Activated CD4-positive, alpha-beta T cell treated with anti-CD3 and anti-CD28 coated beads, Interleukin-2, amount 50 U/mL, for 24 hours (primary cell): ENCODE measurements around the gene C18orf63.

Experiments
- DNase-seq, 2 donors: peaks; one replicate each; pipeline ENCODE4 v3.0.0-alpha.2; 2020; ENCODE audit warnings: low read depth in 1 of 2, low spot score in 1 of 2

C18orf63 gene

GRCh38 chr18:74402806-74403433, 87.3 kb downstream of the C18orf63 start:
- DNase-seq = no peak

DNA sequence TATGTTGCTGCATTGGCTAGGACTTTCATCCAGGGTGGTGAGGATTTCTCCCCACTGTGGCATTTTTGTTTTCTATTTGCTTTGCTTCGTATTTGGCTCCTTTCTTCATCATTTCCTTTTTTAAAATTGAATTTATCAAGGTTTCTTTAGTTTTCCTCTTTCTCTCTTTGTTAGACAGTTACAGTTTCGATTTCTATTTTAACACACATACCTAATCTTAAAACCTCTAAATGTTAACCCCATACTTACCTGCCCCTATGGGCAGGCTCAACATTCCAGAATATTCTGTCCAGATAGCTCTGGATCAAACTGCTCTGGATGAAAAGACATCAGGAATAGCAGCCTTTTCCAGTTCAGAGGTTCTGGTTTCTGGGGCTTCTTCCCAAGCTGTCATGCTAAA, 92.2 kb downstream of the C18orf63 start:
- DNase-seq = no peak
